ENCODE measurements around the gene TIMELESS.
A peak's percentile ranks its signal among the peaks of the same experiment; 100 is the strongest.
"Not testable (repeated sequence)": the region's sequence is repeated elsewhere in the genome, so short reads cannot be mapped to it uniquely, and the experiment has no call there.

The TIMELESS gene

DNA sequence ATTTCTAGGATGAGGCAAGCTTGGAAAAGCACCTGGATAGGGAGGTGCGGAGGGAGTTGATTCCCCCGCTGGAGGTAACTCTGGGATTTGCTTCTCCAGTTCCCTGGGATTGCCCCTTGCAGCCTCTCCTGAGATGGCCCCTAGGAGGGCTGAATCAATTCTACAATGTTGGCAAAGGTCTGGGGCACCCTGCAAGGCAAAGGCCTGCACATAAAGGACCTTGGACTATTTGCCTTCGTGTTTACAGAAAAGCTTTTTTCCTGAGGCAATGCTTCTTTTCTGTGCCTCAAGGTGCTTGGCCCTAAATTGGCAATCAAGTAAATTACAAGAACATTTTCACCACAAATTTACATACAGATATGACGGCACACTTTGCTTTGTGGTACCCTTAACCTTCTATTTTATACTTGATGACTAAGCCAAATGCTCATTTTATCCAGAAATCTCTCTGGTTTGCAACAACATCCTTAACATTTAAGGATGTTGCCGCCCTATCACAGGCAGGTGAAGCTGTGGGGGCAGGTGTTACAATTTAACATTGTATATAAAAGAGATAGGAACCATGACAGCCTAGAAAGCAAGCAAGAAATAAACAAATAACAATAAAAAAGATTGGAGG is 40.3 kb downstream of the TIMELESS start:
- no peak for DNase-seq

DNA sequence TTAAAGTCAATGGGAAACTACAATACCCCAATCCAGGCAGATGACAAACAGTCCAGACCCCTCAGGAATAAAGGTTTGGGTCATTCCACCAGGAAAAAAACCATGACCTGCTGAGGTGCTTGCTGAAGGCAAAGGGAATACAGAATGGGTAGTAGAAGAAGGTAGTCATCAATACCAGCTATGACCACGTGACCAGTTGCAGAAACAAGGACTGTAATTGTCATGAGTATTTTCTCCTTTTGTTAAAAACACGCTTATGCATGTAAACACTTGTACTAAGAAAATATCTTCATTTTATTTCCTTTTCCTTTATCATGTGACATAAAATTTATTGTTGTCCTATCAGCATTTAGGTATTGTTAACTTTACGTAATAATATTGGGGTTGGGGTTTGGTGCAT is 45.0 kb downstream of the TIMELESS start:
- DNase-seq = not testable (repeated sequence)

DNA sequence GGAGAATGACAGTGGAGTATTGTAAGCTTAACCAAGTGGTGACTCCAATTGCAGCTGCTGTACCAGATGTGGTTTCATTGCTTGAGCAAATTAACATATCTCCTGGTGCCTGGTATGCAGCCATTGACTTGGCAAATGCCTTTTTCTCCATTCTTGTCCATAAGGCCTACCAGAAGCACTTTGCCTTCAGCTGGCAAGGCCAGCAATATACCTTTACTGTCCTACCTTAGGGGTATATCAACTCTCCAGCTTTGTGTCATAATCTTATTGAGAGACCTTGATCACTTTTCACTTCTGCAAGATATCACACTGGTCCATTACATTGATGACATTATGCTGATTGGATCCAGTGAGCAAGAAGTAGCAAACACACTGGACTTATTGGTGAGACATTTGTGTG is 47.6 kb downstream of the TIMELESS start:
- not testable (repeated sequence) for DNase-seq

DNA sequence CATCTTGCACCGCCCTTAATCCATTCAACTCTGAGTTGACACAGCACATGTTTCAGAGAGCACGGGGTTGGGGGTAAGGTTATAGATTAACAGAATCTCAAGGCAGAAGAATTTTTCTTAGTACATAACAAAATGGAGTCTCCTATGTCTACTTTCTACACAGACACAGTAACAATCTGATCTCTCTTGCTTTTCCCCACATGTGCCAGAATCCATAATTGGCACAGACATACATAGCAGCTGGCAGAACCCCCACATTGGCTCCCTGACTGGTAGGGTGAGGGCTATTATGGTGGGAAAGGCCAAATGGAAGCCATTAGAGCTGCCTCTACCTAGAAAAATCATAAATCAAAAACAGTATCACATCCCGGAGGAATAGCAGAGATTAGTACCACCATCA is 48.1 kb downstream of the TIMELESS start:
- not testable (repeated sequence) for DNase-seq

DNA sequence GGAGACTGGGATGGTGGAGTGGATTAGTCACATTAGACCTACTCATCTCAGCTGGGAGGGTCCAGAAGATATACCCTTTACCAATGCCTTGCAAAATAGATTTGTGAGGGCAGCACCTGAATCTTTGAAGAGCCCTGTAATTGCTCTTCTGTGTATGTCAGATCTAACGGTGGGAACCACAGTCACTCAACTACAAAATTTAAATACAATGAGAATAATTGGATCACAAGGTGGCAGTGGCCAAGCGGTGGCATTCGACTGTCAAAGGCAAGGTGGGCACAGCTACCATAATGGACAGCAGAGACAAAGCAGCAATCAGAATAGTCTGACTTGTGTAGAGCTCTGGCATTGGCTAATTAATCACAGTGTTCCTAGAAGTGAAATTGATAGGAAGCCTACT is 49.8 kb downstream of the TIMELESS start:
- not testable (repeated sequence) for DNase-seq

DNA sequence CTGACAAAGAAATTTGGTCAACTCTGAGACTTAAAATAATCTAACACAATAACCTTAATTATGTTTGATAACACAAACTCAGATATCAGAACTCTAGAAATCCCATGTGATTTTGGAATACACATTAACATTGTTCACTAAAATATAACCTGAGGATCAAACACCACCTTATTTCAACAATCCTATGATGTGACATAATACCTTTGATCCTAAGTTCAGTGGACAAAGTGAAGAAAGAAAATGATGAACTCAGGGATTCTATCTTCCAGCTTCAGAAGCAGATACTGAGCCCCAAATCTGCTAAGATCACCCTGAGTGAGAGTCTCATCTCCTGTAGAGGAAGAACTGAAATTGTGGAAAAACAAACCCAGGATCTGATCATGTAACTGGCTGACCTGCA is 50.9 kb downstream of the TIMELESS start:
- DNase-seq = no peak

DNA sequence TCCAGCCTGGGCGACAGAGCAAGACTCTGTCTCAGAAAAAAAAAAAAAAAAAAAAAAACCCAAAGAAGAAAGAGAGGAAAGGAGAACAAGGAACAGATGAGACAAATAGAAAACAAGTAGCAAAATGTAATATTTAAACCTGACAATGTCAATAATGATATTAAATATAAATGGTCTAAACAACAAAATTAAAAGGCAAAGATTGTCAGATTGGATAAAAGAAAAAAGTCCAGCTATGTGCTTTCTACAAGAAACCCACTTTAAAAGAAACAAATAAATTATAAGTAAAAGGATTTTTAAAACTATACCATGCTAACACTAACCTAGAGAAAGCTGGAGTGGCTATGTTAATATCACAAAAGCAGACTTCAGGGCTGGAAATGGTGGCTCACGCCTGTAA is 56.9 kb downstream of the TIMELESS start:
- no peak for DNase-seq

DNA sequence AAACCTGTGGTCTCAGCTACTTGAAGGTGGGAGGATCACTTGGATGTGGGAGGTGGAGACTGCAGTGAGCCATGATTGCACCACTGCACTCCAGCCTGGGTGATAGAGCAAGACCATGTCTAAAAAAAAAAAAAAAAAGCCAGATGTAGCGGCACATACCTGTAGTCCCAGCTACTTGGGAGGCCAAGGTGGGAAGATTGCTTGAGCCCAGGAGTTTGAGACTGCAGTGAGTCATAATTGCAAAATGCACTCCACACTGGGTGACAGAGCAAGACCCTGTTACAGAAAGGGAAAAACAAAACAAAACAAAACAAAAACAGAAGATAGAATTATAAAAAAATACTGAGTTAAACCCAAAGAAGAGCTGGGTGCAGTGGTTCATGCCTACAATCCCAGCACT is 57.5 kb downstream of the TIMELESS start:
- no peak for DNase-seq

DNA sequence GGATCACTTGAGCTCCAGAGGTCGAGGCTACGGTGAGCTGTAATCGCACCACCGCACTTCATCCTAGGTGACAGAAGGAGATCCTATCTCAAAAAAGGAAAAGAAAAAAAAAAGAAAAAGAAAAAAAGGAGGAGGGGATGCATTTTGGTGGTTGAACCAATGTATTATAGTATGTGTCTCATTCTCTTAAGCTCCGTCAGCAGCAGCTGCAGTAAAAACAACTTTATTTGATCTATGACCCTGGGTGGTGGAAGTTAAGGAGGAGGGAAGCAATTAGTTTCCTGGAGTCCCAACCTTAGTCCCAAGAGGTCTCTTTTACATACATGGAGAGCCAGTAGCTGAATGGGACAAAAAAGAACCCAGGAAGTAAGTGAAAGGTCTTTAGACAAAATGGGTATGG is 59.8 kb downstream of the TIMELESS start:
- no peak for DNase-seq

DNA sequence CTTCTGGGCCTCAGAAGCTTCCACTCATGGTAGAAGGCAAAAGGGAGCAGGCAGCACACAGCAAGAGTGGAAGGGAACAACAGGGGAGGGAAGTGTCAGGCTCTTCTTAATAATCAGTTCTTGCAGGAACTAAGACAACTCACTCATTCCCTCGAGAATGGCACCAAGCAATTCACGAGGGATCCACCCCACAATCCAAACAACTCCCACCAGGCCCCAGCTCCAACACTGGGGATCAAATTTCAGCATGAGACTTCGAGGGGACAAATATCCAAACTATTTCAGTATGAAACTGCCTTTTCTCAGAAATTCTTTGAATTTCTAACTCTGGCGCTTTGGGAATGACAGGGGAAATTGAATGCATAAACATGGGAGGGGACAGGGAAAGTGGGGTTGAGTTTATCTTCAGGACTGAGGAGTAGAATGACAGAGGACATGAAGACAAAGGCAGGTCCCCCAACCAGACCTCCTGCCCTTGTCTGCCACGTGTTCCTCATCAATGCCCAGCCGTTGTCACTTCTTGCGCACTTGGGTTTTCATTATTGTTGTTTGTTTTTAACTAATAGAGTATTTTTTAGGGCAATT is 62.0 kb downstream of the TIMELESS start:
- no peak for DNase-seq

DNA sequence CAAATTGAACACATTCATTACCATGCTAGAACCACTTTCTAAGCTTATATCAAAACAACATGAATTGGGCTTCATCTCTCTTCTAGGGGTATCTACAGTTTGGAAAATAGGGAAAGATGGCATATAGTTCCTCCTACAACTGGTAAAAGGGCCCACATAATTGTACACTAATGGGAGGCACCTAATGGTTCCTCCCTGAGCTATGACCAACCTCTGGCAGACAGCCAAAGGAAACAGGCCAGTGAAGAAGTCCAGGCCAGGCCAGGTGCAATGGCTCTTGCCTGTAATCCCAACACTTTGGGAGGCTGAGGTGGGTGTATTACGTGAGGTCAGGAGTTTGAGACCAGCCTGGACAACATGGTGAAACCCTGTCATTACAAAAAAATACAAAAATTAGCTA is 63.4 kb downstream of the TIMELESS start:
- no peak for DNase-seq

DNA sequence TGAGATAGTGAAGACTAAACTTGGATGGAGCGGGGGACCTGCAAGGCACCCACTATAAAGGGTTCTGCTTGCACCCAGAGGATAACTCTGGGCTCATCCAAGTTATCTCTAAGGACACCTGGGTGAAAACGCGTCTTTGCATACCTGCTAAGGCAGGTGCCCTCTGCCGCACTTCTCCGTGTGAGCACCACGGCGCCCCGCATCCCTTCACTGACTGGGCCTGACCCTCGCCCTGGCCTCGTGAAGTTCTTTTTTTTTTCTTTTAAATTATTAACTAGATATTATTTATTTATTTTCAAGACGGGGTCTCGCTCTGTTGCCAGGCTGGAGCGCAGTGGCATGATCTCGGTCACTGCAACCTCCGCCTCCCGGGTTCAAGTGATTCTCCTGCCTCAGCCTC is 66.6 kb downstream of the TIMELESS start:
- no peak for DNase-seq

DNA sequence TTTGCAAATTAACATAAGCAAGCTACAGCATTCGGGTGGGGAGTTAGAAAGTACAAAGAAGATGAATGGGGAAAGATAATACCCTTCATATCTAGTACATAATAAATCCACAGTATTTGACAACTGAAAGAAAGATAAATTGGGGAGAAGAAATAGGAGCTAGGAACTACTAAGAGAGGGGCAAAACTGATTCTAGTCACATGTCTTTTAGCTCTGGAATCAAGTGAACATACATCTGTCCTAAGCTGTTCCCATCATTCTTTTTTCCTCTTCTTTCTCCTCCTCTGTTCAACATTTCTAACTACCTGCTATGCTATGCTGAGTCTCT is 71.3 kb downstream of the TIMELESS start:
- no peak for DNase-seq

DNA sequence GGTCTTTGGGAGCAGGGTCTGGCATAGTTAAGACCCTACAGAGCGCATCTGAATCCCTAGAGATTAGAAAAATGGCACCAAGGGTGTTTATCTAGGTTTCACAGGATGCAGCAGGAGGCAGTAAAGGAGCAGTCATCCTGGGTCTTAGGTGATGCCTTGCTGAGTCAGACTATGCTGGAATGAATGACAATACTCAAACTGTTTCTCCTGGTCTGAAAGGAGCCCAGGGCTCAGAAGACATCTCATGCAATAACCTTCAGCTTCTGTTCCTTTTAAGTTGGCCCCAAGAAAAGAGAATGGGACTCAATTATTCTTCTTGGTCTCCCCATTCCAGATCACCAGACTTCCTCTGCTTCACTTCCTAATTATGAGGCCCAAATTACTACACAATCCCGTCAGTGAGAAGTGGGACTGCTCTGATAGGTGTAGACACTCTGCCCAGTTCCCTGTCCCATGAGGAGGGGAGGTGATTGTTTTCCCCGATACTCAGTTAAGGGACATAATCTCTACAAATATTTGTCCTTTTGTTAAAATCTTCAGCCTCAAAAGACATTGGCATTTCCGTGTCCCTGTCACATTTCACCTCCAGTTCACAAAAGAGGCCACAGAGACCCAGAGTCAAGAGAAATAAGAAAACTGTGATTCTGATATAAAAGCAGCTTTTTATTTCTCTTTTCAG is 71.8 kb downstream of the TIMELESS start:
- peak; percentile 23 for DNase-seq

DNA sequence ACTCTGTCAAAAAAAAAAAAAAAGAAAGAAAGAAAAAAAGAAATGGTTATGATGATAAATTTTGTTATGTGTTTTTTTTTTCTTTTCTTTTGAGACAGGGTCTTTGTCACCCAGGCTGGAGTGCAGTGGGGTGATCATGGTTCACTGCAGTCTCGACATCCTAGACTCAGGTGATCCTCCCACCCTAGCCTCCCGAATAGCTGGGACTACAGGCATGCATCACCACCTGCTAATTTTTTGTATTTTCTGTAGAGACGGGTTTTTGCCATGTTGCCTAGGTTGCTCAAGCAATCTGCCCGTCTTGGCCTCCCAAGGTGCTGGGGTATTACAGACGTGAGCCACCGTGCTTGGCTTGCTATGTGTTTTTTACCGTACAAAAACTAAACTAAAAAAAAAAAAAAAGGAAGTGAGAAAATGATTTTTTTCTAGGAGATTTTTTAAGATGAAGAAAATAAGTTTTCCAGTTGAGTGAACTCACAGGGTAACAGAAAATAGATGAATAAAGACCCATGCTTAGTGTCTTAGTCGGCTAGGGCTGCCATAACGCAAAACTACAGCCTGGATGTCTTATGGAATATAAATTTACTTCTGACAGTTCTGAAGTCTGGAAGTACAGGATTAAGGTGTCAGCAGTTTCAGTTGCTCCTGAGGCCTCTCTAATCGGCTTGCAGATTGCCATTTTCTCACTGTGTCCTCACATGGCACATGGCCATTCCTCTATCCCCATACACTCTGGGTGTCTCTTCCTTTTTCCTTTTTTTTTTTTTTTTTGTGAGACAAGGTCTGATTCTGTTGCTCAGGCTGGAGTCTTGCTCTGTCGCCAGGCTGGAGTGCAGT is 73.4 kb downstream of the TIMELESS start:
- DNase-seq = no peak

DNA sequence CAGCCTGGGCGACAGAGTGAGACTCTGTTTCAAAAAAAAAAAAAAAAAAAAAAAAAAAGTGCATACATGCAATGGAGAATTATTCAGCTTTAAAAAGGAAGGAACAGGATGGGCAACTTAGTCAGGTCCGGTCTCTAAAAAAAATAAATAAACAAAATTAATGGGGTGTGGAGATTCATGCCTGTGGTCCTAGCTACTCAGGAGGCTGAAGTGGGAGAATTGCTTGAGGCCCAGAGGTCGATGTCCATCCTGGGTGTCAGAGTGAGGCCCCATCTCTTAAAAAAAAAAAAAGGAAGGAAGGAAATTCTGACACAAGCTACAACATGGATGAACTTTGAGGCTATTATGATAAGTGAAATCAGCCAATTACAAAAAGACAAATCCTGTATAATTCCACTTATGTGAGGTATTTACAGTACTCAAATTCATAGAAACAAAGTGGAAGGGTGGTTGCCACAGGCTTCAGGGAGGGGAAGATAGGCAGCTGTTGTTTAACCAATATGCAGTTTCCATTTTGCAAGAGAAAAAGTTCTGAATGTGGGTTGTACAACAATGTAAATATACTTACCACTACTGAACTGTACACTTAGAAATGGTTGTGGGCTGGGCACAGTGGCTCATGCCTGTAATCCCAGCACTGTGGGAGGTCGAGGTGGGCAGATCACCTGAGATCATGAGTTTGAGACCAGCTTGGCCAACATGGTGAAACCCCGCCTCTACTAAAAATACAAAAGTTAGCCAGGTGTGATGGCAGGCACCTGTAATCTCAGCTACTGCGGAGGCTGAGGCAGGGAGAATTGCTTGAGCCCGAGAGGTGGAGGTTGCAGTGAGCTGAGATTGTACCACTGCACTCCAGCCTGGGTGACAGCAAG is 74.3 kb downstream of the TIMELESS start:
- no peak for DNase-seq

DNA sequence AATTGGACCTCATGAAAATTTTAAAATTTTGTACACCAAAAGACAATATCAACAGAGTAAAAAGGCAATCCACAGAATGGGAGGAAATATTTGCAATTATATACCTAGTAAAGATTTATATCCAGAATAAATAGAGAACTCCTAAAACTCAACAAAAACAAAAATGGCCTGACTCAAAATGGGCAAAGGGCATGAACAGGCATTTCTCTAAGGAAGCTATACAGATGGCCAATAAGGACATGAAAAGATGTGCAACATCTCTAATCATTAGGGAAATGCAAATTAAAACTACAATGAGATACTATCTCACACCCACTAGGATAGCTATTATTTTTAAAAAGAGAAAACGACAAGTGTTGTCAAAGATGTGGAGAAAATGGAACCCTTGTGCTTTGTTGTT is 75.7 kb downstream of the TIMELESS start:
- no peak for DNase-seq

DNA sequence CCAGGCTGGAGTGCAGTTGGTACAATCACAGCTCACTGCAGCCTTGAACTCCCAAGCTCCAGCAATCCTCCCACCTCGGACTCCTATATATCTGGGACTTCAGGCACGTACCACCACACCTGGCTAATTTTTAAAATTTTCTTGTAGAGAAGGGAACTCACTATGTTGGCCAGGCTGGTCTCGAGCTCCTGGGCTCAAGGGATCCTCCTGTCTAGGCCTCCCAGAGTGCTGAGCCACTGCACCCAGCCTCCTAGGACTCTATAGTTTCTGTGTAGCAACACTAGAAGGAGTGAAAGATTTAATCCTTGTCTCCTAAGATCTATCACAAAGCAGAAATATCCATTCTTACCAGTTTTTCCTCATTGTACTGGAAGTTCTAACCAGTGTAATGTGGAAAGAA is 82.3 kb downstream of the TIMELESS start:
- no peak for DNase-seq
